HEK293 (cell line): ENCODE data around the gene CACNB2.

Experiments used
- SP7 ChIP-seq: fragments of 450-650 bp; formaldehyde crosslinking; IDR thresholded peaks from 2 replicates; pipeline ENCODE4 v1.5.1; 2016; ENCODE audit warnings: missing biosample characterization, missing genetic modification characterization
- ZNF529 ChIP-seq: fragments of 450-650 bp; formaldehyde crosslinking; IDR thresholded peaks from 2 replicates; pipeline ENCODE4 v1.5.1; 2017; ENCODE audit warnings: missing genetic modification characterization, missing biosample characterization; ENCODE audit not compliant: insufficient replicate concordance
- ZNF776 ChIP-seq: fragments of 450-650 bp; formaldehyde crosslinking; IDR thresholded peaks from 2 replicates; pipeline ENCODE4 v1.5.0; 2017; ENCODE audit warnings: missing biosample characterization, missing genetic modification characterization, borderline replicate concordance
- ZNF777 ChIP-seq: fragments of 450-650 bp; formaldehyde crosslinking; IDR thresholded peaks from 2 replicates; pipeline ENCODE4 v1.5.1; 2017; ENCODE audit warnings: missing biosample characterization, missing genetic modification characterization, borderline replicate concordance
- TF ChIP-seq, protein P1 (sequence below): fragments of 450-650 bp; formaldehyde crosslinking; IDR thresholded peaks from 2 replicates; pipeline ENCODE4 v1.5.1; 2016; ENCODE audit warnings: missing biosample characterization, missing genetic modification characterization
- TF ChIP-seq, protein P2 (sequence below): fragments of 450-650 bp; formaldehyde crosslinking; IDR thresholded peaks from 2 replicates; pipeline ENCODE4 v1.5.1; 2016; ENCODE audit warnings: missing biosample characterization, missing genetic modification characterization
- TF ChIP-seq, protein P3 (sequence below): fragments of 450-650 bp; formaldehyde crosslinking; IDR thresholded peaks from 2 replicates; pipeline ENCODE4 v1.5.1; 2016; ENCODE audit warnings: missing biosample characterization, missing genetic modification characterization, low read depth

DNA sequence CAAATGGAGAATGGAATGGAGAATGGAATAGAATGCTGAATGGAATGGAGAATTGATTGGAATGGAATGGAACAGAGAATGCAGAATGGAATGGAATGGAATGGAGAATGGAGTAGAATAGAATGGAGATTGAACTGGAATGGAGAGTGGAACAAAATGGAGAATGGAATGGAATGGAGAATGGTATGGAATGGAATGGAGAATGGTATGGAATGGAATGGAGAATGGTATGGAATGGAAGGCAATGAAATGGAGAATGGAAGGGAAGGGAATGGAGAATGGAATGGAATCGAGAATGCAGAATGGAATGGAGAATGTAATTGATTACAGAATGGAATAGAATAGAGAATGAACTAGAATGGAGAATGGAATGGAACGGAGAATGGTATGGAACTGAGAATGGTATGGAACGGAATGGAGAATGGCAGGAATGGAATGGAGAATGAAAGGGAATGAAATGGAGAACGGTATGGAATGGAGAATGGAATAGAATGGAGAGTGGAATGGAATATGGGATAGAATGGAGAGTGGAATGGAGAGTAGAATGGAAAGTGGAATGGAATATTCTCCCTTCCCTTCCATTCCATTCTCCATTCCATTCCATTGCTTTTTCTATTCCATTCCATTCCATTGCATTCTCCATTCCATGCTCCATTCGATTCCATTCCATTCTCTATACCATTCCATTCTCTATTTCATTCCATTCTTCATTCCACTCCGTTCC lies 422.9 kb downstream of the CACNB2 start:
- TF ChIP-seq, protein P1, sequence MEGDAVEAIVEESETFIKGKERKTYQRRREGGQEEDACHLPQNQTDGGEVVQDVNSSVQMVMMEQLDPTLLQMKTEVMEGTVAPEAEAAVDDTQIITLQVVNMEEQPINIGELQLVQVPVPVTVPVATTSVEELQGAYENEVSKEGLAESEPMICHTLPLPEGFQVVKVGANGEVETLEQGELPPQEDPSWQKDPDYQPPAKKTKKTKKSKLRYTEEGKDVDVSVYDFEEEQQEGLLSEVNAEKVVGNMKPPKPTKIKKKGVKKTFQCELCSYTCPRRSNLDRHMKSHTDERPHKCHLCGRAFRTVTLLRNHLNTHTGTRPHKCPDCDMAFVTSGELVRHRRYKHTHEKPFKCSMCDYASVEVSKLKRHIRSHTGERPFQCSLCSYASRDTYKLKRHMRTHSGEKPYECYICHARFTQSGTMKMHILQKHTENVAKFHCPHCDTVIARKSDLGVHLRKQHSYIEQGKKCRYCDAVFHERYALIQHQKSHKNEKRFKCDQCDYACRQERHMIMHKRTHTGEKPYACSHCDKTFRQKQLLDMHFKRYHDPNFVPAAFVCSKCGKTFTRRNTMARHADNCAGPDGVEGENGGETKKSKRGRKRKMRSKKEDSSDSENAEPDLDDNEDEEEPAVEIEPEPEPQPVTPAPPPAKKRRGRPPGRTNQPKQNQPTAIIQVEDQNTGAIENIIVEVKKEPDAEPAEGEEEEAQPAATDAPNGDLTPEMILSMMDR (tag by site-specific recombination), result no peak
- TF ChIP-seq SP7 (tag by site-specific recombination) (no peak), ZNF776 (tag by site-specific recombination) (no peak), ZNF777 (tag by site-specific recombination) (no peak), ZNF529 (tag by site-specific recombination) (no peak)
- TF ChIP-seq, protein P2, sequence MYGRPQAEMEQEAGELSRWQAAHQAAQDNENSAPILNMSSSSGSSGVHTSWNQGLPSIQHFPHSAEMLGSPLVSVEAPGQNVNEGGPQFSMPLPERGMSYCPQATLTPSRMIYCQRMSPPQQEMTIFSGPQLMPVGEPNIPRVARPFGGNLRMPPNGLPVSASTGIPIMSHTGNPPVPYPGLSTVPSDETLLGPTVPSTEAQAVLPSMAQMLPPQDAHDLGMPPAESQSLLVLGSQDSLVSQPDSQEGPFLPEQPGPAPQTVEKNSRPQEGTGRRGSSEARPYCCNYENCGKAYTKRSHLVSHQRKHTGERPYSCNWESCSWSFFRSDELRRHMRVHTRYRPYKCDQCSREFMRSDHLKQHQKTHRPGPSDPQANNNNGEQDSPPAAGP, result no peak
- TF ChIP-seq, protein P3, sequence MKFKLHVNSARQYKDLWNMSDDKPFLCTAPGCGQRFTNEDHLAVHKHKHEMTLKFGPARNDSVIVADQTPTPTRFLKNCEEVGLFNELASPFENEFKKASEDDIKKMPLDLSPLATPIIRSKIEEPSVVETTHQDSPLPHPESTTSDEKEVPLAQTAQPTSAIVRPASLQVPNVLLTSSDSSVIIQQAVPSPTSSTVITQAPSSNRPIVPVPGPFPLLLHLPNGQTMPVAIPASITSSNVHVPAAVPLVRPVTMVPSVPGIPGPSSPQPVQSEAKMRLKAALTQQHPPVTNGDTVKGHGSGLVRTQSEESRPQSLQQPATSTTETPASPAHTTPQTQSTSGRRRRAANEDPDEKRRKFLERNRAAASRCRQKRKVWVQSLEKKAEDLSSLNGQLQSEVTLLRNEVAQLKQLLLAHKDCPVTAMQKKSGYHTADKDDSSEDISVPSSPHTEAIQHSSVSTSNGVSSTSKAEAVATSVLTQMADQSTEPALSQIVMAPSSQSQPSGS (tag by site-specific recombination), result no peak
